ENCODE data around the gene CST11. TPM values are rescaled to one million over a fixed set of nuclear protein-coding genes. Genes with fewer than 3 reads are reported as not detected.

CST11 gene
- total and polyA plus RNA-seq, 2 donors from 2014 or later: not detected

DNA sequence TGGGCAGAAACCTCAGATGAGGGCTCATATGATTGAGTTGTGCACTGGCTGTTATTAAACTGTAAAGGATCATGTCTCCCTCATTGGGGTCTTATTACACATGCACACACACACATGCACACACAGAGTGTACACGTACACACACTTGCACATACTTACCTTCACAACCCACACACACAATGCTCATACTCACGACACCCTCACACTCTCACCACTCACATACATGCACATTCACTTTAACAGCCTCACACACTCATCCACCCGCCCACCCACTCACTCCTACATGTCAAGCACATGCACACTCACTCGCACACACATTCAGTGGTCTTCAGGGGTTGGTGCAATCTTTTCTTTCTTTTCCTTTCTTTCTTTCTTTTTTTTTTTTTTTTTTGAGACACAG lies 7.8 kb downstream of the CST11 start:
- Histone ChIP-seq H3K27ac (ENCODE audit: low read depth in 2 of 2, low read length in 2 of 2) (no peak overlapping the region), H3K9me3 (ENCODE audit: control insufficient read depth in 2 of 3, insufficient read depth in 1 of 3, low read length in 3 of 3) (no peaks in the 10 kb centered on the region), H3K4me3 (ENCODE audit: low read length in 3 of 3) (no peak overlapping the region), H3K4me1 (ENCODE audit: control insufficient read depth in 2 of 3, insufficient read depth in 2 of 3, low read depth in 1 of 3, low read length in 3 of 3) (no peaks in the 10 kb centered on the region), H3K9ac (ENCODE audit: low read length in 3 of 3) (no peak overlapping the region), H3K27me3 (ENCODE audit: control insufficient read depth, insufficient read depth, low read length) (no peaks in the 10 kb centered on the region), H3K36me3 (ENCODE audit: control insufficient read depth in 2 of 3, insufficient read depth in 3 of 3, low read length in 3 of 3) (no peaks in the 10 kb centered on the region)
- FAIRE-seq: no peak
- intact Hi-C loops (cut with DNase I): no loop called here
- no peak for DNase-seq
- TF ChIP-seq, protein P1, sequence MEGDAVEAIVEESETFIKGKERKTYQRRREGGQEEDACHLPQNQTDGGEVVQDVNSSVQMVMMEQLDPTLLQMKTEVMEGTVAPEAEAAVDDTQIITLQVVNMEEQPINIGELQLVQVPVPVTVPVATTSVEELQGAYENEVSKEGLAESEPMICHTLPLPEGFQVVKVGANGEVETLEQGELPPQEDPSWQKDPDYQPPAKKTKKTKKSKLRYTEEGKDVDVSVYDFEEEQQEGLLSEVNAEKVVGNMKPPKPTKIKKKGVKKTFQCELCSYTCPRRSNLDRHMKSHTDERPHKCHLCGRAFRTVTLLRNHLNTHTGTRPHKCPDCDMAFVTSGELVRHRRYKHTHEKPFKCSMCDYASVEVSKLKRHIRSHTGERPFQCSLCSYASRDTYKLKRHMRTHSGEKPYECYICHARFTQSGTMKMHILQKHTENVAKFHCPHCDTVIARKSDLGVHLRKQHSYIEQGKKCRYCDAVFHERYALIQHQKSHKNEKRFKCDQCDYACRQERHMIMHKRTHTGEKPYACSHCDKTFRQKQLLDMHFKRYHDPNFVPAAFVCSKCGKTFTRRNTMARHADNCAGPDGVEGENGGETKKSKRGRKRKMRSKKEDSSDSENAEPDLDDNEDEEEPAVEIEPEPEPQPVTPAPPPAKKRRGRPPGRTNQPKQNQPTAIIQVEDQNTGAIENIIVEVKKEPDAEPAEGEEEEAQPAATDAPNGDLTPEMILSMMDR (IDR thresholded peaks at IDR 0.05; ENCODE audit: borderline replicate concordance, extremely low read depth, insufficient read depth): no peak

DNA sequence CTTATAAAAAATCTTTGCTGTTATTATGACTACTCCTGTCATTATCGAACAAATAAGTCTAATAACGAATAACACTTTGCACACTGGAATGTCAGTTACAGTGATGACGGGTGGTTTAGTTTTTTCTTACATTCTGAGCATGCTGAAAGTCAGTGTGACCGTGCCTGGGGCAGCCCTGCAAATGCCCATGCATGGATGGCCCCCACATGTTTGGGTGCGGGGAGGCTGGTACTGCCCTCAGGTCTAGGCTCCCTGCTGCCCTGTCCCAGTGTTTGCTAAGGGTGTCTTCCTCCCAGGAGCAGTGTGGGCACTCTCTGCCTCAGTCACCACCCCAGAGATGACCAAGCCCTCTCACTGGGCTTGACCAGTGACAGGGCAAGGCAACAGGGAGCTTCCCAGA lies 10.2 kb downstream of the CST11 start:
- no peak overlapping the region for H3K27ac ChIP-seq (ENCODE audit: low read depth in 2 of 2, low read length in 2 of 2)
- intact Hi-C loops (cut with DNase I): no loop called here
- no peaks in the 10 kb centered on the region for H3K27me3 ChIP-seq (ENCODE audit: control insufficient read depth, insufficient read depth, low read length)
- no peak overlapping the region for H3K9ac ChIP-seq (ENCODE audit: low read length in 3 of 3)
- TF ChIP-seq, protein P1 (IDR thresholded peaks at IDR 0.05; ENCODE audit: borderline replicate concordance, extremely low read depth, insufficient read depth): no peak
- no peaks in the 10 kb centered on the region for H3K9me3 ChIP-seq (ENCODE audit: control insufficient read depth in 2 of 3, insufficient read depth in 1 of 3, low read length in 3 of 3)
- no peak overlapping the region for H3K4me3 ChIP-seq (ENCODE audit: low read length in 3 of 3)
- no peaks in the 10 kb centered on the region for H3K4me1 ChIP-seq (ENCODE audit: control insufficient read depth in 2 of 3, insufficient read depth in 2 of 3, low read depth in 1 of 3, low read length in 3 of 3)
- FAIRE-seq (no peak), DNase-seq (no peak)
- no peaks in the 10 kb centered on the region for H3K36me3 ChIP-seq (ENCODE audit: control insufficient read depth in 2 of 3, insufficient read depth in 3 of 3, low read length in 3 of 3)

DNA sequence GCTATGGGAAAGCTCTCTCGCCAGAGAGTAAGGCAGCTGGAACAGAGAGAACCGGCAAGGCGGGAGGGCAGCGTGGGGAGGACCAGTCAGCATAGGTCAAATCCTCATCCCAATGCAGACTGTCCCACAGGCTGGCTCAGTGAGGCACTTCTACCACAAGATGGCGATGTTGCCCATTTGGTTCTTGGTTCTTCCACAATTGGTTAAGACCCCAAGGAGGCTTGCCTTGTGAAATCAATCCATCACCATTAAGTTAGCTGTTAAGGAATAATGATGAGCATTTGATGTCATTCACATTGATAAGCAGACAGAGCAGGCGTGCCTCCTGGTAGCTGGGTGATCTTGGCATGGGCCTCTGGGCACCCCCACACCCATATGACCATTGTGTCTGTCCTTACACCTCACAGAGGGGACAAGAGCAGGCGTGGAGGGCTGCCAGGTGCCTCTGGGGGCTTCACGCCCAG lies 10.8 kb downstream of the CST11 start:
- H3K36me3 ChIP-seq (ENCODE audit: control insufficient read depth in 2 of 3, insufficient read depth in 3 of 3, low read length in 3 of 3): no peaks in the 10 kb centered on the region
- intact Hi-C loops (cut with DNase I): no loop called here
- H3K9me3 ChIP-seq (ENCODE audit: control insufficient read depth in 2 of 3, insufficient read depth in 1 of 3, low read length in 3 of 3): no peaks in the 10 kb centered on the region
- TF ChIP-seq, protein P1 (IDR thresholded peaks at IDR 0.05; ENCODE audit: borderline replicate concordance, extremely low read depth, insufficient read depth): peak; percentile 88
- no peak overlapping the region for H3K27ac ChIP-seq (ENCODE audit: low read depth in 2 of 2, low read length in 2 of 2)
- no peak overlapping the region for H3K4me3 ChIP-seq (ENCODE audit: low read length in 3 of 3)
- DNase-seq (peak in 4 of 5 donors; percentile 82 to 94 (median 88)), FAIRE-seq (no peak)
- no peaks in the 10 kb centered on the region for H3K27me3 ChIP-seq (ENCODE audit: control insufficient read depth, insufficient read depth, low read length)
- no peaks in the 10 kb centered on the region for H3K4me1 ChIP-seq (ENCODE audit: control insufficient read depth in 2 of 3, insufficient read depth in 2 of 3, low read depth in 1 of 3, low read length in 3 of 3)
- H3K9ac ChIP-seq (ENCODE audit: low read length in 3 of 3): no peak overlapping the region

DNA sequence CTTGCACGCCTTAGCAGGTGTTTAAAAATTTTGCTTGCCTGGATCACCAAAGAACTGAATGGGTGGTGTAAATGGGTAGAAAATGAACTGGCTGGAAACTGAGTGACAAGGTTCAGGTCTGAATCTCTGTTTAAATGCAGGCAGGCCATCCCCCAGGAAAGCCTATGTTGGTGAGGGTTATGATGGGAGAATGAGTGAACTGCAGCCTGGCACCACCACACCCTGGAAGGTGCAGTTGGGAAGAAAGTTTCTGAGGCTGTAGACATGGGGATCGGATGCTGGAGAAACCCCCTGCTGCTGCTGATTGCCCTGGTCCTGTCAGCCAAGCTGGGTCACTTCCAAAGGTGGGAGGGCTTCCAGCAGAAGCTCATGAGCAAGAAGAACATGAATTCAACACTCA lies 12.7 kb downstream of the CST11 start:
- Histone ChIP-seq H3K9ac (ENCODE audit: low read length in 3 of 3) (no peak overlapping the region), H3K4me1 (ENCODE audit: control insufficient read depth in 2 of 3, insufficient read depth in 2 of 3, low read depth in 1 of 3, low read length in 3 of 3) (peaks cover 0 to 2% (median 0%) of the 10 kb centered on the region in 3 donors), H3K4me3 (ENCODE audit: low read length in 3 of 3) (no peak overlapping the region), H3K36me3 (ENCODE audit: control insufficient read depth in 2 of 3, insufficient read depth in 3 of 3, low read length in 3 of 3) (no peaks in the 10 kb centered on the region), H3K9me3 (ENCODE audit: control insufficient read depth in 2 of 3, insufficient read depth in 1 of 3, low read length in 3 of 3) (no peaks in the 10 kb centered on the region), H3K27me3 (ENCODE audit: control insufficient read depth, insufficient read depth, low read length) (no peaks in the 10 kb centered on the region), H3K27ac (ENCODE audit: low read depth in 2 of 2, low read length in 2 of 2) (no peak overlapping the region)
- FAIRE-seq: no peak
- intact Hi-C loops (cut with DNase I): no loop called here
- no peak for DNase-seq
- TF ChIP-seq, protein P1 (IDR thresholded peaks at IDR 0.05; ENCODE audit: borderline replicate concordance, extremely low read depth, insufficient read depth): no peak
